DMS 273 treated with DMSO at 0.1 percent for 48 hours (cell line): ENCODE results near the gene BCL7A.

Experiments
- DNase-seq: peaks from one replicate; lab custom pipeline; 2025; lab: John Stamatoyannopoulos, UW

The BCL7A gene

GRCh38 chr12:122001466-122002209 is 20.0 kb upstream of the BCL7A start:
- DNase-seq, result no peak

GRCh38 chr12:122003651-122004611 is 17.8 kb upstream of the BCL7A start:
- no peak for DNase-seq

- DNase-seq, result no peak
These were observed 17.0 kb upstream of the BCL7A start for GRCh38 chr12:122004633-122005071.

- no peak for DNase-seq
These were observed 16.4 kb upstream of the BCL7A start for GRCh38 chr12:122005252-122005776.

- DNase-seq, result no peak
These were observed 15.3 kb upstream of the BCL7A start for GRCh38 chr12:122006186-122006926.

GRCh38 chr12:122009741-122010140 is 11.9 kb upstream of the BCL7A start:
- DNase-seq, result no peak

GRCh38 chr12:122012184-122012583 is 9.5 kb upstream of the BCL7A start:
- no peak for DNase-seq

- DNase-seq, result no peak
These were observed 8.5 kb upstream of the BCL7A start for GRCh38 chr12:122013136-122013535.

GRCh38 chr12:122013791-122014590 is 7.7 kb upstream of the BCL7A start:
- DNase-seq, result no peak

GRCh38 chr12:122014781-122015180 is 6.9 kb upstream of the BCL7A start:
- DNase-seq, result no peak

GRCh38 chr12:122018457-122018856 is 3.2 kb upstream of the BCL7A start:
- no peak for DNase-seq

GRCh38 chr12:122018937-122019336 is 2.7 kb upstream of the BCL7A start:
- no peak for DNase-seq

- DNase-seq, result no peak
These were observed 890 bp upstream of the BCL7A start for GRCh38 chr12:122020795-122021192.

GRCh38 chr12:122021193-122021821 is 377 bp upstream of the BCL7A start:
- no peak for DNase-seq

GRCh38 chr12:122022393-122023338 is 982 bp downstream of the BCL7A start:
- DNase-seq, result no peak

- peak; percentile 84 for DNase-seq
These were observed 1.9 kb downstream of the BCL7A start for GRCh38 chr12:122023339-122024131.

GRCh38 chr12:122024132-122024785 is 2.6 kb downstream of the BCL7A start:
- no peak for DNase-seq

GRCh38 chr12:122026706-122027333 is 5.1 kb downstream of the BCL7A start:
- DNase-seq, result no peak
